Endothelial cell of umbilical vein (primary cell): ENCODE measurements around the gene LAMC3.

Experiments used
- CTCF ChIP-seq, 2 donors: IDR thresholded peaks; 1 replicate in 1 of 2; 2 replicates in 1 of 2; pipeline ENCODE4 v1.5.1; 2011; ENCODE audit warnings: low read length in 2 of 2, mild to moderate bottlenecking in 2 of 2, moderate library complexity in 2 of 2, control low read depth in 1 of 2, inconsistent platforms in 1 of 2, low read depth in 1 of 2; ENCODE audit not compliant: insufficient read depth in 1 of 2; ENCODE audit errors: extremely low read depth in 1 of 2
- EZH2 ChIP-seq: IDR thresholded peaks from 2 replicates; pipeline ENCODE4 v1.6.1; 2012; ENCODE audit warnings: borderline replicate concordance, low read depth, mild to moderate bottlenecking, moderate library complexity, low read length, inconsistent platforms; ENCODE audit not compliant: severe bottlenecking
- POLR2A ChIP-seq: IDR thresholded peaks from 2 replicates; pipeline ENCODE4 v1.6.1; 2012; ENCODE audit warnings: low read depth, mild to moderate bottlenecking, control low read depth, low read length
- POLR2AphosphoS5 ChIP-seq: IDR thresholded peaks from 2 replicates; pipeline ENCODE4 v1.6.1; 2012; ENCODE audit warnings: low read depth, mild to moderate bottlenecking, control low read depth, low read length, moderate library complexity; ENCODE audit not compliant: insufficient read depth

- no peak for TF ChIP-seq CTCF (IDR thresholded peaks at IDR 0.05; ENCODE audit: extremely low read depth in 1 of 2, insufficient read depth in 1 of 2, low read depth in 1 of 2, low read length in 2 of 2)
- TF ChIP-seq POLR2A, result no peak
- TF ChIP-seq EZH2, result no peak
- TF ChIP-seq POLR2AphosphoS5, result no peak
These were observed 16.9 kb upstream of the LAMC3 start for GRCh38 chr9:130991778-130992681.
